ENCODE data around the gene HDAC4.

Gene HDAC4

GRCh38 chr2:239150125-239151011 lies 250.5 kb downstream of the HDAC4 start:
- no peak overlapping the region for H3K27ac ChIP-seq (ENCODE audit: low read length)
- H3K9ac ChIP-seq (ENCODE audit: low read length): no peak overlapping the region
- no peaks in the 10 kb centered on the region for H3K9me3 ChIP-seq (replicated peaks; ENCODE audit: insufficient read depth, low read length)
- H4K20me1 ChIP-seq (ENCODE audit: insufficient read depth, low read length): no peaks in the 10 kb centered on the region
- no peaks in the 10 kb centered on the region for H3K36me3 ChIP-seq (replicated peaks; ENCODE audit: insufficient read depth, low read length)
- H3K79me2 ChIP-seq (ENCODE audit: low read length): no peaks in the 10 kb centered on the region
- no peak for DNase-seq
- H3K4me2 ChIP-seq (ENCODE audit: low read depth, low read length): no peak overlapping the region
- H3K4me1 ChIP-seq (ENCODE audit: low read length): peaks cover 10% of the 10 kb centered on the region; the same call in 1 of the 2 replicates
- H3K27me3 ChIP-seq (replicated peaks; ENCODE audit: insufficient read depth, low read length): no peaks in the 10 kb centered on the region
- no peaks in the 10 kb centered on the region for H3F3A ChIP-seq (ENCODE audit: insufficient read depth, low read length)
- no peaks in the 10 kb centered on the region for H3K9me2 ChIP-seq (replicated peaks; ENCODE audit: insufficient read depth, low read length)
- TF ChIP-seq CTCF (IDR thresholded peaks at IDR 0.05; ENCODE audit: low read length) (no peak), EZH2phosphoT487 (IDR thresholded peaks at IDR 0.05; ENCODE audit: low read length) (no peak), EZH2 (optimal IDR thresholded peaks at IDR 0.05; ENCODE audit: low read depth, low read length) (no peak)
- no peak overlapping the region for H3K4me3 ChIP-seq (ENCODE audit: low read length)
- no peak overlapping the region for H2AFZ ChIP-seq (ENCODE audit: low read length)

GRCh38 chr2:239149501-239149900 lies 251.3 kb downstream of the HDAC4 start:
- Histone ChIP-seq H3K4me3 (ENCODE audit: low read length) (no peak overlapping the region), H3K9me2 (replicated peaks; ENCODE audit: insufficient read depth, low read length) (no peaks in the 10 kb centered on the region), H2AFZ (ENCODE audit: low read length) (no peak overlapping the region), H3K9me3 (replicated peaks; ENCODE audit: insufficient read depth, low read length) (no peaks in the 10 kb centered on the region), H3F3A (ENCODE audit: insufficient read depth, low read length) (no peaks in the 10 kb centered on the region), H3K27ac (ENCODE audit: low read length) (no peak overlapping the region), H3K36me3 (replicated peaks; ENCODE audit: insufficient read depth, low read length) (no peaks in the 10 kb centered on the region), H4K20me1 (ENCODE audit: insufficient read depth, low read length) (no peaks in the 10 kb centered on the region), H3K9ac (ENCODE audit: low read length) (no peak overlapping the region), H3K4me2 (ENCODE audit: low read depth, low read length) (no peak overlapping the region), H3K4me1 (ENCODE audit: low read length) (peaks cover 10% of the 10 kb centered on the region; the same call in 1 of the 2 replicates), H3K27me3 (replicated peaks; ENCODE audit: insufficient read depth, low read length) (no peaks in the 10 kb centered on the region), H3K79me2 (ENCODE audit: low read length) (no peaks in the 10 kb centered on the region)
- no peak for DNase-seq
- TF ChIP-seq EZH2 (optimal IDR thresholded peaks at IDR 0.05; ENCODE audit: low read depth, low read length) (no peak), CTCF (IDR thresholded peaks at IDR 0.05; ENCODE audit: low read length) (no peak), EZH2phosphoT487 (IDR thresholded peaks at IDR 0.05; ENCODE audit: low read length) (no peak)

- Histone ChIP-seq H3K4me3 (ENCODE audit: low read length) (no peak overlapping the region), H4K20me1 (ENCODE audit: insufficient read depth, low read length) (no peaks in the 10 kb centered on the region), H3K4me1 (ENCODE audit: low read length) (peaks cover 10% of the 10 kb centered on the region; the same call in 1 of the 2 replicates), H2AFZ (ENCODE audit: low read length) (no peak overlapping the region), H3K27me3 (replicated peaks; ENCODE audit: insufficient read depth, low read length) (no peaks in the 10 kb centered on the region), H3K9me2 (replicated peaks; ENCODE audit: insufficient read depth, low read length) (no peaks in the 10 kb centered on the region), H3K4me2 (ENCODE audit: low read depth, low read length) (no peak overlapping the region), H3K36me3 (replicated peaks; ENCODE audit: insufficient read depth, low read length) (no peaks in the 10 kb centered on the region), H3K27ac (ENCODE audit: low read length) (no peak overlapping the region), H3F3A (ENCODE audit: insufficient read depth, low read length) (no peaks in the 10 kb centered on the region), H3K79me2 (ENCODE audit: low read length) (no peaks in the 10 kb centered on the region), H3K9me3 (replicated peaks; ENCODE audit: insufficient read depth, low read length) (no peaks in the 10 kb centered on the region), H3K9ac (ENCODE audit: low read length) (no peak overlapping the region)
- TF ChIP-seq EZH2phosphoT487 (IDR thresholded peaks at IDR 0.05; ENCODE audit: low read length): no peak
- TF ChIP-seq EZH2 (optimal IDR thresholded peaks at IDR 0.05; ENCODE audit: low read depth, low read length): no peak
- TF ChIP-seq CTCF (IDR thresholded peaks at IDR 0.05; ENCODE audit: low read length): no peak
- DNase-seq: no peak
These were observed 252.2 kb downstream of the HDAC4 start for GRCh38 chr2:239148495-239149200.
